ENCODE results near the gene SMIM5.
A peak's percentile ranks its signal among the peaks of the same experiment; 100 is the strongest.

Gene SMIM5

GRCh38 chr17:75603123-75603522 is 30.1 kb upstream of the SMIM5 start:
- H3K27ac ChIP-seq (ENCODE audit: poor library complexity, severe bottlenecking) = no peak overlapping the region

GRCh38 chr17:75604034-75604695 is 29.1 kb upstream of the SMIM5 start:
- Histone ChIP-seq H3K4me3 (ENCODE audit: severe bottlenecking) (no peak overlapping the region), H3K27ac (ENCODE audit: poor library complexity, severe bottlenecking) (no peak overlapping the region), H3K36me3 (ENCODE audit: low read depth) (no peaks in the 10 kb centered on the region), H3K4me1 (ENCODE audit: insufficient read depth, poor library complexity, severe bottlenecking) (no peaks in the 10 kb centered on the region), H3K9me3 (ENCODE audit: severe bottlenecking) (no peaks in the 10 kb centered on the region), H3K27me3 (ENCODE audit: insufficient read depth, poor library complexity, severe bottlenecking) (no peaks in the 10 kb centered on the region)
- peak; percentile 58 for DNase-seq (ENCODE audit: low spot score)
- peak; percentile 55; the same call in 2 of the 3 replicates for ATAC-seq (ENCODE audit: low read depth)
- TF ChIP-seq CTCF (IDR thresholded peaks at IDR 0.05; ENCODE audit: poor library complexity, severe bottlenecking) = no peak

More at GRCh38 chr17:75603123-75603522, 30.1 kb upstream of the SMIM5 start:
- Histone ChIP-seq H3K4me1 (ENCODE audit: insufficient read depth, poor library complexity, severe bottlenecking) (no peaks in the 10 kb centered on the region), H3K4me3 (ENCODE audit: severe bottlenecking) (no peak overlapping the region), H3K36me3 (ENCODE audit: low read depth) (no peaks in the 10 kb centered on the region), H3K9me3 (ENCODE audit: severe bottlenecking) (no peaks in the 10 kb centered on the region), H3K27me3 (ENCODE audit: insufficient read depth, poor library complexity, severe bottlenecking) (no peaks in the 10 kb centered on the region)
- no peak for TF ChIP-seq CTCF (IDR thresholded peaks at IDR 0.05; ENCODE audit: poor library complexity, severe bottlenecking)
- no peak for DNase-seq (ENCODE audit: low spot score)
- no peak for ATAC-seq (ENCODE audit: low read depth)

GRCh38 chr17:75605790-75606189 is 27.4 kb upstream of the SMIM5 start:
- no peak overlapping the region for H3K4me3 ChIP-seq (ENCODE audit: severe bottlenecking)
- no peaks in the 10 kb centered on the region for H3K9me3 ChIP-seq (ENCODE audit: severe bottlenecking)
- H3K36me3 ChIP-seq (ENCODE audit: low read depth) = no peaks in the 10 kb centered on the region
- ATAC-seq (ENCODE audit: low read depth) = no peak
- no peak for TF ChIP-seq CTCF (IDR thresholded peaks at IDR 0.05; ENCODE audit: poor library complexity, severe bottlenecking)
- H3K27ac ChIP-seq (ENCODE audit: poor library complexity, severe bottlenecking) = no peak overlapping the region
- H3K27me3 ChIP-seq (ENCODE audit: insufficient read depth, poor library complexity, severe bottlenecking) = no peaks in the 10 kb centered on the region
- peaks cover 3% of the 10 kb centered on the region for H3K4me1 ChIP-seq (ENCODE audit: insufficient read depth, poor library complexity, severe bottlenecking)
- no peak for DNase-seq (ENCODE audit: low spot score)

GRCh38 chr17:75607086-75607485 is 26.1 kb upstream of the SMIM5 start:
- H3K9me3 ChIP-seq (ENCODE audit: severe bottlenecking) = no peaks in the 10 kb centered on the region
- no peak for TF ChIP-seq CTCF (IDR thresholded peaks at IDR 0.05; ENCODE audit: poor library complexity, severe bottlenecking)
- no peaks in the 10 kb centered on the region for H3K27me3 ChIP-seq (ENCODE audit: insufficient read depth, poor library complexity, severe bottlenecking)
- peaks cover 5% of the 10 kb centered on the region for H3K4me1 ChIP-seq (ENCODE audit: insufficient read depth, poor library complexity, severe bottlenecking)
- H3K4me3 ChIP-seq (ENCODE audit: severe bottlenecking) = no peak overlapping the region
- DNase-seq (ENCODE audit: low spot score) = no peak
- H3K27ac ChIP-seq (ENCODE audit: poor library complexity, severe bottlenecking) = no peak overlapping the region
- H3K36me3 ChIP-seq (ENCODE audit: low read depth) = no peaks in the 10 kb centered on the region
- no peak for ATAC-seq (ENCODE audit: low read depth)
